Ecto neural progenitor cell (in vitro differentiated cells): Measurements from ENCODE around the gene ATXN3.
A peak's percentile ranks its signal among the peaks of the same experiment; 100 is the strongest.
"Not testable (repeated sequence)": the region's sequence is repeated elsewhere in the genome, so short reads cannot be mapped to it uniquely, and the experiment has no call there.

Experiments used
- DNase-seq: peaks from one replicate; pipeline ENCODE4 v3.0.0-alpha.2; 2018; ENCODE audit warnings: low spot score

Gene ATXN3

GRCh38 chr14:92058006-92058917 lies 48.1 kb downstream of the ATXN3 start:
- DNase-seq: no peak

DNA sequence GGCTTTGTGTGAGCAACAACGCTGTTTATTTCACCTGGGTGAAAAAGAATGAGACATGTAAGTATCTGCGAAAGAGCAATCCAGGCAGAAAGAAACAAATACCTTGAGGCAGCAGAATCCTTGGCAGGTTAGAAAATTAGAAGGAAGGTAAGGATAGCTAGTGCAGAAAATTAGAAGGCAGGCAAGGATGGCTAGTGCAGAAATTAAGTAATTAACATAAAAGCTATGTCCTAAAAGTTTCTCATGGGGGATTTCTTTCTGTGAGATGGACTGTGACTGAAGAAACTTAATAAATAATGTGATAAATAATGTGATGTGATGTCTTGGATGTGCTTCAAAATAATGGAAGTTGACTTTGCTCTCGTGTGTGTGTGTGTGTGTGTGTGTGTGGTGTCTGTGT lies 56.6 kb downstream of the ATXN3 start:
- DNase-seq: no peak

DNA sequence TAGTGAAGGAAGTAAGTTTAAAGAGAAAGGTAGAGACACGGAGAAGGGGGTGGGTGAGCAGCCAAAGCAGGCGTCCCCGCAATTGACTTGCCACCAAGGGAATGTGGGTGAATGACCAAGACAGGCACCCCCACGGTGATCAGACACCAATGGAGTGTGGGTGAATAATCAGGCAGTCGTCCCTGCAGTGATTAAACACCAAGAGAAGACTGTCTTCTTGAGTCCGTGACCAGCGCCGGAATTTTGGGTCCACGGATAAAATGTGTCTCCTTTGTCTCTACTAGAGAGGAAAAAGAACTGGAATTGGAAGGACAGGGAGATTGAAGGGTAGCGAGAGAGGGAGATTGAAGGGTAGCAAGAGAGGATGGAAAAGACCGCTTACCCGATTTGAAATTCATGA lies 57.2 kb downstream of the ATXN3 start:
- not testable (repeated sequence) for DNase-seq

- DNase-seq: not testable (repeated sequence)
These were observed 60.5 kb downstream of the ATXN3 start for GRCh38 chr14:92045904-92046303.

DNA sequence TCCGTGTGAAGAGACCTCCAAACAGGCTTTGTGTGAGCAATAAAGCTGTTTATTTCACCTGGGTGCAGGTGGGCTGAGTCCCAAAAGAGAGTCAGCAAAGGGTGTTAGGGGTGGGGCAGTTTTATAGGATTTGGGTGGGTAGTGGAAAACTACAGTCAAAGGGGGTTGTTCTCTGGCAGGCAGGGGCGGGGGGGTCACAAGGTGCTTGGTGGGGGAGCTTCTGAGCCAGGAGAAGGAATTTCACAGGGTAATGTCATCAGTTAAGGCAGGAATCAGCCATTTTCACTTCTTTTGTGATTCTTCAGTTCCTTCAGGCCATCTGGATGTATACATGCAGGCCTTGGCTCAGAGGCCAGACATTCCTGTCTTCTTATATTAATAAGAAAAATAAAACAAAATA lies 64.6 kb downstream of the ATXN3 start:
- not testable (repeated sequence) for DNase-seq

GRCh38 chr14:92041203-92041602 lies 65.2 kb downstream of the ATXN3 start:
- DNase-seq: no peak

DNA sequence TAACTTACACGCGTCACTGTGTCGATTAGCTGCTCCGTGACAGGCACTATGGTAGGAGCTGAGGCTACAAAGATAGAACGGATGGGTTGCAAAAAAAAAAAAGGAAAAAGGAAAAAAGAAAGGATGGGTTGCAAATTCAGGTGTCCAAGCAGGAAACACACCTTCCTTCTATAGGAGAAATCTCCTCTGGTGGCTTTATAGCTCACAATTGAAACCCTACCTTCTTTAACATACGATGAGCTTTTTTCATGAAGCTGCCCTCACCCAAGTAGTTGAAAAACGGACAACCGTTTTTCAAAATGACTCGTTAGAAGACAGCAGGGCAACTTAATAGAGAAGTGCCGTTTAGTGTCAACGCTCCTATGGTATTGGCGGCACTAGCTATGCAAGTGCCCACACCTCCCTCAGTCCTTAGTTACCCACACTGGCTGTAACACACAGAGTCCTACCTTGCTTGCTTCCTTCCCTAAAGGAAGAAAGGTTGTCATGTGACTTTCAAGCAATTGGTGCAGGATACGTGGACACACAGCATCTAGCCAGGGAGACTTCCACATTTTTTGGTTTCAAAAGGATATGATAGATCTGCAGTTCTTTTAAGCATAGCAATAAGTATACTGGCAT lies 65.8 kb downstream of the ATXN3 start:
- DNase-seq: no peak

- DNase-seq: peak; percentile 96
These were observed 66.5 kb downstream of the ATXN3 start, which contains the start of gene TRIP11 for GRCh38 chr14:92039719-92040430. TSS of gene TRIP11 (minus strand) at chr14:92040059. CDS start at chr14:92039685, 374 bp downstream.

DNA sequence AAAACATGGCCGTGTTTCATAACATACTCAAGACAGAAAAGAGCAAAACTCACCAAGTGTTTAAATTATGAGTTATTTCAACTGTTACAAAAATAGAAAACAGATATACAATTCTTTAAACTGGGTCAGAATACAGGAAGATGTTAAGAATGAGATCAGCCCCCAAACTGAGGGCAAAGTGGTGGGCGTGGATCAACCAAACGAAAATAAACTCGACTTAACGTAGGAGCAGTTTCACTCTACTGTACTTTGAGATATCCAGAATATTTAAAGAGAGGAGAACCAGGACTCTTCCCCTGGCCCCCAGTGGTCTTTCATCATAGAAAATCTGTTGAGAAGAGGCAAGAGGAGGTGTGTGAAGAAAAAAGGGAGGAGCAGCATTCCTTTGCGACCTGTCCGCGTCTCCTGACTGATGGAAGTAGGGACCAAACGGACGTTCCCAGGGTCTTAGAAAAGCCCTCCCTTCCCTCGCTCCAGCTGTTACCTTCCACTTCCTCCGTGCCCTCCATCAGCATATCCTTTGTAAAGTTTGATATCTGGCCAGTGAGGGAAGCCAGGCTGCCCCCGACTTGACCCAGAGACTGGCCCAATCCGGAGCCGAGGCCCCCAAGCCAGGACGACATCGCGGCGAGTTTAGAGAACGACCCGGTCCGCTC lies 67.2 kb downstream of the ATXN3 start:
- DNase-seq: no peak

GRCh38 chr14:92037989-92038388 lies 68.4 kb downstream of the ATXN3 start:
- DNase-seq: no peak

DNA sequence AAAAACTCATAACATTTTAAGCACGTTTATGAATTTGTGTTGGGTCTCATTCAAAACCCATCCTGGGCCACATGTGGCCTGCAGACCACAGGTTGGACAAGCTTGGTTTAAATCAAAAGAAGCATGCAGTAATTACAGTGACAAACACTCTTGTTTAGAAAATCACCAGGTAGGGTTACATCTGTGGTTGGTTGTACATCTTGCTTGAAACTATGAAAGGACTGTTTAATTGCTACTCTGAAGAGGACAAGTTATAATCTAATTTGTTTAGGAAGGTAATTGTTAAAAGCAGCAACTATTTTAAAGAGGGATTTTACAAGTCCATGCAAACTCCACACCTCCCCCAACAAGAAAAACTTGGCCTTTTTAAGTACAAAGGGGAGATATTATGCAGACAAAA lies 70.5 kb downstream of the ATXN3 start:
- no peak for DNase-seq

DNA sequence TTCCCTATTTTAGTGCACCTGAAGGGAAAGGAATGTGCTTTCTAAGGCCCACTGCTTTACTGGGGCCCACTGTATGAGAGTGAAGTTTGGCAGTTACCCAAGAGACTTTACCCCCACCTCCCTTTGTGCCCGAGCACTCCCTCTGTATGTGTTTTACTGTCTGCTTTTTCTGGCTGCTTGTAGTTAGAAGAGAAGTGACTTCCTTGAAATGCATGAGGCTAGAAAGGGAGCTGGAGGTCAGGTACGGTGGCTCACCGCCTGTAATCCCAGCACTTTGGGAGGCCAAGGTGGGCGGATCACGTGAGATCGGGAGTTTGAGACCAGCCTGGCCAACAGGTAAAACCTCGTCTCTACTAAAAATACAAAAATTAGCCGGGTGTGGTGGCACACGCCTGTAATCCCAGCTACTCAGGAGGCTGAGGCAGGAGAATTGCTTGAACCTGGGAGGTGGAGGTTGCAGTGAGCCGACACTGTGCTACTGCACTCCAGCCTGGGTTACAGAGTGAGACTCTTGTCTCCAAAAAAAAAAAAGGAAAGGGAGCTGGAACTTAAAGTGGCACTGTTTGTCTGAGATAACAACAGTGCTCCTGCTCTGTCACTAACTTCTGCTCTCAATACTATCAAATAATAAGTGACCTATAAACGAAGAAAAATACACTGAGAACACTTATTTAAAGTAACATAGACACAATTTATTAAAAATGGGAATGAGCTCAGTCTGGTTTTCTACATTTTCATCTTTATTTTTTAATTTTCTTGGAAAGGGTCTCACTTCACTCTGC lies 72.3 kb downstream of the ATXN3 start:
- DNase-seq: no peak

DNA sequence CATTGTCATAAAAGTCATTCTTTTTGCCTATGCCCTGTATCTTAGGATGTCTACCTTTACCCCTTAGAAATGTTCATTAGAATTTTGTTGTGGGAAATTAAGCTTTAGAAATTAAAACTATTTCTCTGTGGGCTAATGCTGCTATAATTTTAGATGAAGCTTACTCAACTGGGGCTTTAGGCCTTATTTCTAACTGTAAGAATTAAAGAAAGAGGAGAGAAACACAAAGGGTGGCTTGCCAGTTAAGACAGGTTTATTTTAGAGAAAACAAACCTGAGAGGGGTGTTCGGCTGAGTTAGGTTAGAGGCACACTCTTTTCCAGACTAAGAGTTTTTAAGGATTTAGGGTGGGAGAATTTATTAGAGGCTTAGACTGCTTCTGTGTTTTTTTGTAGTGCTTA lies 72.9 kb downstream of the ATXN3 start:
- DNase-seq: no peak

GRCh38 chr14:92026548-92027190 lies 79.7 kb downstream of the ATXN3 start:
- no peak for DNase-seq

GRCh38 chr14:92022036-92022435 lies 84.3 kb downstream of the ATXN3 start:
- DNase-seq: no peak

DNA sequence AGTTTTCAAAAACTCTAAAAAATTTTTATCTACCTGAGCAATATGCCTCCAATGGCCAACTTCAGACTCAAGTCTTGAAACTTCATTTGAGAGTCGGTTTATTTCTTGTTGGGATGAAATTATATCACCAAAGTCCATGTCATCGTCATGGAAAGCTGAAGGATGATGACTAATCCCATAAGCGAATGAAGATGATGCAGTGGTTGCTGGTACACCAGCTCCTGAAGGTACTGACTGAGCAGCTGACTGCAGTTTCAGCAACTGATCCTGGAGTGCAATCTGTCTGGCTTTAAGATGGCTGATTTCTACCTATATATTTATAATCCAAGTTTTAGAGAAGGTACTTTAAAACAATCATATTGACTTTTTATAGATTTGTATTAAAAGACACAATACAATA lies 84.9 kb downstream of the ATXN3 start:
- DNase-seq: no peak

GRCh38 chr14:92014040-92014439 lies 92.3 kb downstream of the ATXN3 start:
- no peak for DNase-seq

GRCh38 chr14:92012121-92012748 lies 94.1 kb downstream of the ATXN3 start:
- DNase-seq: no peak

DNA sequence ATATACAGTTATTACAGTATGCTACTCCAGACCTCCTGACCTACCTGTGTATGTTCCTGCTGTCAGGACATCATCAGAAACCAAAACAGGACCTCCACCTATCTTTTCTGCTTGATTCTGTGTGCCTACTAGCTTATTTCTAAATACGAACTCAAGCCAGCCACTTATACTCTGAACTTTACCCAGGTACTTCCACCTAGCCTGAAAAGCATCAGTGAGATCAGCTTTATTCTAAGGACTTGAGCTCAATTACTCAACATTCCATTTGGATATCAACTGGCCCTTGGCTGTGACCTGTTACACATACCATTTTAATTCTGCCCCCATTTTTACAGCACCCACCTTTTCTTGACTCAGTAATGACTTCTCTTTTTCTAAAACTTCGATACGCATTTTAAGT lies 95.7 kb downstream of the ATXN3 start:
- DNase-seq: no peak

- no peak for DNase-seq
These were observed 96.8 kb downstream of the ATXN3 start for GRCh38 chr14:92009604-92010003.
